Tibial artery (tissue), 4 donors: Measurements from ENCODE around the gene PHC3.

Experiments
- DNase-seq, 2 donors: peaks; one replicate each; pipeline ENCODE4 v3.0.0-alpha.2; 2019
- H3K27ac ChIP-seq, 2 donors: fragments of 200-600 bp; sonication (generic) in 1 of 2; 1 replicate in 1 of 2; 2 replicates in 1 of 2; pipeline ENCODE4 v1.5.1; 2018 to 2019; ENCODE audit warnings: mild to moderate bottlenecking in 1 of 2
- H3K27me3 ChIP-seq, 2 donors: fragments of 200-600 bp; sonication (generic) in 1 of 2; one replicate each; pipeline versions ENCODE4 v1.5.1 to v1.6.0; 2016 to 2019
- H3K36me3 ChIP-seq, 3 donors: fragments of 200-600 bp; sonication (generic) in 2 of 3; one replicate each; pipeline ENCODE4 v1.5.1; 2016 to 2019; ENCODE audit warnings: mild to moderate bottlenecking in 2 of 3
- H3K4me1 ChIP-seq, 4 donors: fragments of 200-600 bp; sonication (generic) in 2 of 4; 1 replicate in 3 of 4; 2 replicates in 1 of 4; pipeline ENCODE4 v1.5.1; 2016 to 2019
- H3K4me3 ChIP-seq, 2 donors: fragments of 200-600 bp; sonication (generic) in 1 of 2; 1 replicate in 1 of 2; 2 replicates in 1 of 2; pipeline ENCODE4 v1.5.1; 2018 to 2019; ENCODE audit warnings: mild to moderate bottlenecking in 2 of 2
- H3K9me3 ChIP-seq, 3 donors: fragments of 200-600 bp; sonication (generic) in 1 of 3; one replicate each; pipeline ENCODE4 v1.5.1; 2016 to 2019
- intact Hi-C: fragments of 100-400 bp; cut with DNase I; formaldehyde crosslinking; loops from one replicate; pipeline ENCODE4 v1.15.0; 2023; ENCODE audit warnings: low total_unique reads
- TF ChIP-seq, protein P1 (sequence below), 2 experiments: fragments of 200-600 bp in 1 of 2; fragments of 450-650 bp in 1 of 2; IDR thresholded peaks; one replicate each; pipeline ENCODE4 v1.5.1; 2017 to 2019; ENCODE audit warnings: antibody characterized with exemption in 2 of 2, mild to moderate bottlenecking in 1 of 2, moderate library complexity in 1 of 2

The PHC3 gene

DNA sequence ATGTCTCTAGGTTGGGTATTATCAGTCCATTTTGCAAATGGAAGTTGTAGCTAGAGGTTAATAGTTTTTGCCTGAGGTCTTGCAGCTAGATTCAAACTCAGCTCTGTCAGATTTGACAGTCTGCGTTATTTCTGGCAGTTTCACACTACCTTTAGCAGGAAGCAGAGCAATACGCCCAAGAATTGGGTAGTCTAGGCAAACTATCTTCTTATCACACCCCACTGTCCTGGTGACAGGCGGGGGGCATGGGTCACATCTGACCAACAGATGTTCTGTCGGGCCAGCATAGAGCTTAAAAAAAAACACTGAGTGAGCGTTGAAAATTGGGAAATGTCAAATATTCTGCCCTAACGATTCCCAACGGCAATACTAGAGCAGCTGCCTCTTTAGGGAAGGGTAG is 138.0 kb downstream of the PHC3 start:
- H3K27me3 ChIP-seq = peaks cover 0 to 30% of the 10 kb centered on the region in 2 donors
- intact Hi-C loops = no loop called here
- TF ChIP-seq, protein P1, sequence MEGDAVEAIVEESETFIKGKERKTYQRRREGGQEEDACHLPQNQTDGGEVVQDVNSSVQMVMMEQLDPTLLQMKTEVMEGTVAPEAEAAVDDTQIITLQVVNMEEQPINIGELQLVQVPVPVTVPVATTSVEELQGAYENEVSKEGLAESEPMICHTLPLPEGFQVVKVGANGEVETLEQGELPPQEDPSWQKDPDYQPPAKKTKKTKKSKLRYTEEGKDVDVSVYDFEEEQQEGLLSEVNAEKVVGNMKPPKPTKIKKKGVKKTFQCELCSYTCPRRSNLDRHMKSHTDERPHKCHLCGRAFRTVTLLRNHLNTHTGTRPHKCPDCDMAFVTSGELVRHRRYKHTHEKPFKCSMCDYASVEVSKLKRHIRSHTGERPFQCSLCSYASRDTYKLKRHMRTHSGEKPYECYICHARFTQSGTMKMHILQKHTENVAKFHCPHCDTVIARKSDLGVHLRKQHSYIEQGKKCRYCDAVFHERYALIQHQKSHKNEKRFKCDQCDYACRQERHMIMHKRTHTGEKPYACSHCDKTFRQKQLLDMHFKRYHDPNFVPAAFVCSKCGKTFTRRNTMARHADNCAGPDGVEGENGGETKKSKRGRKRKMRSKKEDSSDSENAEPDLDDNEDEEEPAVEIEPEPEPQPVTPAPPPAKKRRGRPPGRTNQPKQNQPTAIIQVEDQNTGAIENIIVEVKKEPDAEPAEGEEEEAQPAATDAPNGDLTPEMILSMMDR (IDR thresholded peaks at IDR 0.05) = no peak
- peaks cover 0 to 15% (median 5%) of the 10 kb centered on the region in 4 donors for H3K4me1 ChIP-seq
- H3K9me3 ChIP-seq = no peaks in the 10 kb centered on the region
- no peak for DNase-seq
- no peak overlapping the region for H3K4me3 ChIP-seq
- H3K27ac ChIP-seq = no peak overlapping the region
- no peaks in the 10 kb centered on the region for H3K36me3 ChIP-seq

DNA sequence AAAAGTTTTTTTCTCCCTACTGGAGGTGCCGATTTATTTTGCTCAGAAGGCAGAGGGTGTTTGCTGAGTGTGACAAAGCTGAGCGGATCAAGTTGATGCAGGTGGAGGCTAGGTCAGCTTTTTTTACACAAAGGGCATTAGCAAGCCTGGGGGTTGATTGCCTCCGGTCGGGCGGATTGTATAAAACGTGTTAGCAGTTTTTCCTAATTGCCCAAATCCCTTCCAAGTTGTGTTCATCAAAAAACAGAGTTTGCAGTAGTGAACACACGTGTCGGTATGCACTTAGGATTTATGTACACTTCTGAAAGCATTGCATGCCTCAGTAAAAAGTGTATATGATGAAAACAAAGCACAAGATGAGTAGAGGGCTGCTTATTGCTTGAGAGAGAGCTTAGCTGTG is 141.1 kb downstream of the PHC3 start:
- Histone ChIP-seq H3K27ac (no peak overlapping the region), H3K4me1 (peaks cover 0 to 27% (median 17%) of the 10 kb centered on the region in 4 donors), H3K36me3 (no peaks in the 10 kb centered on the region), H3K4me3 (no peak overlapping the region), H3K27me3 (peaks cover 0 to 57% of the 10 kb centered on the region in 2 donors), H3K9me3 (no peaks in the 10 kb centered on the region)
- DNase-seq = no peak
- TF ChIP-seq, protein P1 (IDR thresholded peaks at IDR 0.05) = no peak
- intact Hi-C loops = no loop called here

DNA sequence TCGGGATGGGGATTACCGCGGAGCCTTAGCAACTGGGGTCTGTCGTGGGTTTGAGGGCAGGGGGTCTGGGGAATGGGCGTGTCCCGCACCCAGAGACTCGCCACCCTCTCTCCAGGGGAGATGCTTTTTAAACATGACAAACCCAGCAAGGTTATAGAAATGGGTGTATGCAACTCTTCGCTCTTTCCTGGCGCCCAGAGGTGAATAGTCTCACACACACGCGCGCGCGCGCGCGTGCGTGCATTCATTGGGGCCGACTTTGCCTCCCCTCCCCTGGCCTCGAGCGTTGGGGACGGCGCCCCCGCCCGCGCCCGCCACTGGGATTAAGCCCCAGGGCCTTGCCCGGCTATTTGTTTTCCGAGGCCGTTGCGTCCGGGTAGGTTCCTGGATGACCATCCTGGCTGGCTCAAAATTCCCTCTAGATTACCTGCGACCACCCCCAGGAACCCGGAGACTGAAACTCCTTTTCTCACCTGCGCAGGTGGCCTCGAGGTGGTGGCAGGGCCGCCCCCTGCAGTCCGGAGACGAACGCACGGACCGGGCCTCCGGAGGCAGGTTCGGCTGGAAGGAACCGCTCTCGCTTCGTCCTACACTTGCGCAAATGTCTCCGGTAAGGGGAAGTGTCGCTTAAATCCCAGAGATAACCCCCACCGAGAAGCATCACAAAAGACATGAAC is 143.0 kb downstream of the PHC3 start:
- H3K27ac ChIP-seq = no peak overlapping the region
- TF ChIP-seq, protein P1 (IDR thresholded peaks at IDR 0.05) = no peak
- intact Hi-C loops = no loop called here
- no peak for DNase-seq
- H3K36me3 ChIP-seq = no peaks in the 10 kb centered on the region
- peak overlapping the region; percentile 47 to 55 for H3K4me3 ChIP-seq
- H3K27me3 ChIP-seq = peaks cover 0 to 54% of the 10 kb centered on the region in 2 donors
- no peaks in the 10 kb centered on the region for H3K9me3 ChIP-seq
- peaks cover 0 to 27% (median 17%) of the 10 kb centered on the region in 4 donors for H3K4me1 ChIP-seq
